GM18517 (cell line): ENCODE results near the gene NPIPB12.
"Not testable (repeated sequence)": the region's sequence is repeated elsewhere in the genome, so short reads cannot be mapped to it uniquely, and the experiment has no call there.

Source experiments
- ATAC-seq: cut with Tn5 transposase; IDR thresholded peaks from one replicate; pipeline ENCODE4 v1.9.1; 2021; ENCODE audit warnings: mild to moderate bottlenecking, moderate library complexity; ENCODE audit not compliant: unreplicated experiment

NPIPB12 gene

GRCh38 chr16:29506308-29506707 lies at the start of gene NPIPB12:
Gene NPIPB12, minus strand, starts transcription at chr16:29506408.
- not testable (repeated sequence) for ATAC-seq

GRCh38 chr16:29521520-29521919 lies 15.3 kb upstream of the NPIPB12 start:
- ATAC-seq: not testable (repeated sequence)

GRCh38 chr16:29482276-29482675 lies 23.9 kb downstream of the NPIPB12 start:
- not testable (repeated sequence) for ATAC-seq

- ATAC-seq: not testable (repeated sequence)
Observed at GRCh38 chr16:29472065-29472464, 34.1 kb downstream of the NPIPB12 start.

GRCh38 chr16:29469660-29470059 lies 36.5 kb downstream of the NPIPB12 start:
- ATAC-seq: not testable (repeated sequence)

- ATAC-seq: not testable (repeated sequence)
Observed at GRCh38 chr16:29467654-29468366, 38.4 kb downstream of the NPIPB12 start.

- ATAC-seq: not testable (repeated sequence)
Observed at GRCh38 chr16:29466904-29467303, 39.3 kb downstream of the NPIPB12 start.

GRCh38 chr16:29465985-29466824 lies 40.0 kb downstream of the NPIPB12 start:
- not testable (repeated sequence) for ATAC-seq

GRCh38 chr16:29460647-29461030 lies 45.6 kb downstream of the NPIPB12 start:
- not testable (repeated sequence) for ATAC-seq

GRCh38 chr16:29459706-29460646 lies 46.2 kb downstream of the NPIPB12 start, which contains the start of gene SULT1A4:
Gene SULT1A4, plus strand, starts transcription at chr16:29459913. Its CDS starts 1,473 bp downstream, at chr16:29461386.
- not testable (repeated sequence) for ATAC-seq

GRCh38 chr16:29457660-29458059 lies 48.5 kb downstream of the NPIPB12 start:
- not testable (repeated sequence) for ATAC-seq

- ATAC-seq: peak; percentile 41
Observed at GRCh38 chr16:29454828-29455227, 51.4 kb downstream of the NPIPB12 start.

GRCh38 chr16:29454269-29454668 lies 51.9 kb downstream of the NPIPB12 start, which contains the start of the genes BOLA2 and SLX1B:
Gene BOLA2, minus strand, starts transcription at chr16:29454351. Its CDS starts 98 bp downstream, at chr16:29454253.
Gene SLX1B, plus strand, starts transcription at chr16:29454533.
- ATAC-seq: peak; percentile 88

GRCh38 chr16:29453754-29454153 lies 52.5 kb downstream of the NPIPB12 start:
- peak; percentile 2 for ATAC-seq
